Heart left ventricle (tissue), 13 donors: ENCODE measurements around the gene COL4A5.

Source experiments
- CTCF ChIP-seq, 12 donors: fragments of 200-600 bp; sonication (generic) in 4 of 12; IDR thresholded peaks; one replicate each; pipeline versions ENCODE4 v1.5.0 to v1.8.0; 2018 to 2022; ENCODE audit warnings: antibody characterized with exemption in 12 of 12, mild to moderate bottlenecking in 5 of 12
- POLR2A ChIP-seq, 2 donors: fragments of 450-650 bp; IDR thresholded peaks; one replicate each; pipeline ENCODE4 v1.6.1; 2017; ENCODE audit warnings: antibody characterized with exemption in 2 of 2, mild to moderate bottlenecking in 2 of 2, moderate library complexity in 2 of 2
- donor health status: ischemic (EF 13 %, LVEDD 7.1; RV severe dilation, severe dysfunction).
- donor health status: DM: no; HTN: yes; CAD: no.
- donor health status: DM: no; HTN: no; CAD: no.
- donor health status: ischemic (EF 25% LVEDD 6.9; RV normal size, moderate dysfunction).
- donor health status: ischemic (EF 25% LVEDD 5.7; RV mildly dilated, moderate dysfunction).
- donor health status: ischemic (EF 35%, LVEDD 5.7; RV mildly dilated, moderate dysfunction).
- donor health status: nonischemic (EF 11% LVEDD 7.7; RV severe dilation, severe dysfunction).
- donor health status: DM: yes; HTN: yes; CAD: no.
- donor health status: PGD.
- donor health status: ischemic (EF 29% LVEDD 5.4; RV normal size, mild dysfunction).
- donor health status: nonischemic (EF 23%, LVEDD 6.1; RV moderate dilation, normal function).

GRCh38 chrX:108473979-108474378 lies 34.3 kb downstream of the COL4A5 start:
- TF ChIP-seq POLR2A (IDR thresholded peaks at IDR 0.05) (no peak), CTCF (IDR thresholded peaks at IDR 0.05) (no peak)
